CD14-positive monocyte (primary cell): Measurements from ENCODE around the gene UBL4A. TPM values are rescaled to one million over a fixed set of nuclear protein-coding genes. Genes with fewer than 3 reads are reported as not detected.

ENCODE experiments used
- DNase-seq, 3 donors: peaks; one replicate each; pipeline ENCODE4 v3.0.0-alpha.2; 2011 to 2022
- H2AFZ ChIP-seq: 2 replicates; pipeline ENCODE4 v1.6.0; 2012; ENCODE audit warnings: mild to moderate bottlenecking, low read depth, low read length, inconsistent platforms; ENCODE audit not compliant: insufficient read depth, poor library complexity, severe bottlenecking
- H3K27ac ChIP-seq, 2 donors: 1 replicate in 1 of 2; 2 replicates in 1 of 2; pipeline ENCODE4 v1.5.1; 2012 to 2013; ENCODE audit warnings: low read length in 2 of 2, control low read depth in 1 of 2, inconsistent platforms in 1 of 2, low read depth in 1 of 2, mild to moderate bottlenecking in 1 of 2
- H3K27me3 ChIP-seq, 2 donors: one replicate each; pipeline versions ENCODE4 v1.6.0 to v1.6.1; 2011 to 2013; ENCODE audit warnings: low read length in 2 of 2; ENCODE audit not compliant: control insufficient read depth in 2 of 2, insufficient read depth in 2 of 2
- H3K36me3 ChIP-seq, 2 donors: replicated peaks in 1 of 2; 1 replicate in 1 of 2; 2 replicates in 1 of 2; pipeline versions ENCODE4 v1.5.1 to v1.6.1; 2012 to 2013; ENCODE audit warnings: low read length in 2 of 2, control low read depth in 1 of 2, inconsistent platforms in 1 of 2, mild to moderate bottlenecking in 1 of 2; ENCODE audit not compliant: insufficient read depth in 2 of 2, control insufficient read depth in 1 of 2
- H3K4me1 ChIP-seq, 2 donors: 1 replicate in 1 of 2; 2 replicates in 1 of 2; pipeline versions ENCODE4 v1.5.1 to v1.6.1; 2012 to 2013; ENCODE audit warnings: low read length in 2 of 2, control low read depth in 1 of 2, inconsistent platforms in 1 of 2, mild to moderate bottlenecking in 1 of 2, moderate library complexity in 1 of 2; ENCODE audit not compliant: insufficient read depth in 2 of 2, control insufficient read depth in 1 of 2
- H3K4me2 ChIP-seq: replicated peaks from 2 replicates; pipeline ENCODE3; 2012; ENCODE audit warnings: low read length, moderate library complexity, mild to moderate bottlenecking; ENCODE audit not compliant: poor library complexity, severe bottlenecking; ENCODE audit errors: extremely low read depth
- H3K4me3 ChIP-seq, 3 experiments: fragments of 200-600 bp in 1 of 3; sonication (generic) in 1 of 3; replicated peaks in 1 of 3; 1 replicate in 2 of 3; 2 replicates in 1 of 3; pipeline ENCODE4 v1.5.1; 2011 to 2013; ENCODE audit warnings: low read length in 3 of 3, mild to moderate bottlenecking in 3 of 3, control low read depth in 2 of 3, low read depth in 2 of 3, inconsistent platforms in 1 of 3, moderate library complexity in 1 of 3
- H3K79me2 ChIP-seq: 2 replicates; pipeline ENCODE4 v1.6.0; 2012; ENCODE audit warnings: mild to moderate bottlenecking, control low read depth, inconsistent platforms, low read length, moderate library complexity; ENCODE audit not compliant: insufficient read depth
- H3K9ac ChIP-seq: 2 replicates; pipeline ENCODE4 v1.6.0; 2017; ENCODE audit warnings: low read length, mild to moderate bottlenecking; ENCODE audit not compliant: insufficient read depth, poor library complexity, severe bottlenecking
- H3K9me3 ChIP-seq, 2 donors: replicated peaks in 1 of 2; 1 replicate in 1 of 2; 2 replicates in 1 of 2; pipeline versions ENCODE4 v1.5.1 to v1.6.1; 2012 to 2013; ENCODE audit warnings: low read length in 2 of 2, control low read depth in 1 of 2; ENCODE audit not compliant: control insufficient read depth in 1 of 2, insufficient read depth in 1 of 2
- H4K20me1 ChIP-seq: 2 replicates; pipeline ENCODE4 v1.6.0; 2012; ENCODE audit warnings: mild to moderate bottlenecking, low read length, control low read depth, moderate library complexity; ENCODE audit not compliant: insufficient read depth
- H3K27ac Mint-ChIP-seq, 7 donors: one replicate each; pipeline ENCODE4 v1.8.0; 2020; ENCODE audit warnings: mild to moderate bottlenecking in 7 of 7, mixed read lengths in 7 of 7, moderate library complexity in 6 of 7, inconsistent platforms in 2 of 7
- H3K27me3 Mint-ChIP-seq, 3 donors: one replicate each; pipeline ENCODE4 v1.8.0; 2021 to 2022; ENCODE audit warnings: low read depth in 3 of 3, mild to moderate bottlenecking in 3 of 3, mixed read lengths in 3 of 3, moderate library complexity in 3 of 3, inconsistent platforms in 1 of 3
- H3K36me3 Mint-ChIP-seq, 2 donors: one replicate each; pipeline ENCODE4 v1.8.0; 2020; ENCODE audit warnings: mixed read lengths in 2 of 2, inconsistent platforms in 1 of 2, mild to moderate bottlenecking in 1 of 2
- H3K4me1 Mint-ChIP-seq: one replicate; pipeline ENCODE4 v1.8.0; 2020; ENCODE audit warnings: mild to moderate bottlenecking, mixed read lengths
- H3K4me3 Mint-ChIP-seq, 2 donors: one replicate each; pipeline ENCODE4 v1.8.0; 2020; ENCODE audit warnings: mild to moderate bottlenecking in 2 of 2, mixed read lengths in 2 of 2, moderate library complexity in 1 of 2
- H3K9me3 Mint-ChIP-seq, 7 donors: one replicate each; pipeline ENCODE4 v1.8.0; 2020 to 2022; ENCODE audit warnings: mixed read lengths in 7 of 7, mild to moderate bottlenecking in 6 of 7, moderate library complexity in 6 of 7, inconsistent platforms in 2 of 7
- CTCF ChIP-seq: fragments of 200-600 bp; IDR thresholded peaks from one replicate; pipeline ENCODE4 v1.8.0; 2022; ENCODE audit warnings: antibody characterized with exemption, mild to moderate bottlenecking
- WGBS: methylation state at CpG from one replicate; pipeline ENCODE4 v1.1.5; 2013; ENCODE audit warnings: missing lambda C conversion rate; ENCODE audit not compliant: insufficient coverage; 5-methylcytosine and 5-hydroxymethylcytosine counted together
- intact Hi-C, 2 donors: fragments of 100-400 bp; cut with micrococcal nuclease; formaldehyde crosslinking; loops; one replicate each; pipeline versions ENCODE4 v1.15.0 to v1.15.1; 2023
- polyA plus RNA-seq, 3 donors: library from polyadenylated mRNA; depleted of rRNA in 1 of 3; unstranded in 2 of 3; stranded (reverse) in 1 of 3; fragments of 300-500 nt in 2 of 3; fragments of >200 nt in 1 of 3; fragmentation: Illumina TruSeq in 2 of 3; gene quantifications; 1 replicate in 2 of 3; 2 replicates in 1 of 3; pipeline ENCODE4 v1.2.3, GENCODE V29; 2012 to 2021

The UBL4A gene
- polyA plus RNA-seq, 3 donors, result 27.9 to 29.0 (median 28.1) TPM

- H4K20me1 ChIP-seq, result peaks cover 27% of the 10 kb centered on the region
- H3K27me3 Mint-ChIP-seq, result peaks cover 0 to 11% (median 0%) of the 10 kb centered on the region in 3 donors
- H3K27me3 ChIP-seq, result no peaks in the 10 kb centered on the region
- peaks cover 32% of the 10 kb centered on the region for H3K79me2 ChIP-seq
- peak overlapping the region in 6 of 7 donors; percentile 37 to 91 (median 72) for H3K27ac Mint-ChIP-seq
- no peak overlapping the region for H3K4me3 Mint-ChIP-seq
- H2AFZ ChIP-seq, result no peak overlapping the region
- 35% methylated on average over 14 of the region's 34 CpGs for WGBS
- H3K4me1 ChIP-seq, result peaks cover 5 to 6% of the 10 kb centered on the region in 2 donors
- peaks cover 0 to 1% (median 0%) of the 10 kb centered on the region in 7 donors for H3K9me3 Mint-ChIP-seq
- no peaks in the 10 kb centered on the region for H3K9me3 ChIP-seq
- peak; percentile 92 for TF ChIP-seq CTCF
- H3K36me3 ChIP-seq, result peaks cover 44 to 59% of the 10 kb centered on the region in 2 donors
- peak overlapping the region; percentile 38 to 42 for H3K27ac ChIP-seq
- H3K36me3 Mint-ChIP-seq, result peaks cover 42 to 69% of the 10 kb centered on the region in 2 donors
- no peak overlapping the region for H3K4me3 ChIP-seq
- peak; percentile 82 to 87 (median 86) for DNase-seq
- peaks cover 2% of the 10 kb centered on the region for H3K4me1 Mint-ChIP-seq
- intact Hi-C loops, result loop anchor here (2.0 to 5.0 kb wide), 3 partner anchors 137 to 162 kb away; partner anchors contain the start of genes FLNA (in 1 of the 2) and RPL10 (in 1 of the 2)
- no peak overlapping the region for H3K4me2 ChIP-seq
- no peak overlapping the region for H3K9ac ChIP-seq
These were observed 48.3 kb upstream of the UBL4A start for GRCh38 chrX:154534526-154535322.

DNA sequence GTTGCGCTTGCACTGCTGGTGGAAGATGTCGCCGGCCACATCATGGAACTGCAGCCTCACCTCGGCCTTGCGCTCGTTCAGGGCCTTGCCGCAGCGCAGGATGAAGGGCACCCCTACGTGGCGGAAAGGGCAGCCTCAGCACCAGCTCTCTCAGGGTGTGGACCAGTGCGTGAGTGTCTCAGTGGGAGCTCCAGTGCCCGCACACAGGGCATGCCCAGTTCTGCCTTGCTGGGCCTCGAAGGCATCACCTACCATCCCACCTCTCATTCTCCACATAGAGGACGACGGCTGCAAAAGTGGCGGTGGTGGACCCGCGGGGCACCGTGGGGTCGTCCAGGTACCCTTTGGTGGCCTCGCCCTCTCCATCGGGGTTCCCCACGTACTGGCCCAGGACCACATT is 46.3 kb upstream of the UBL4A start:
- Histone ChIP-seq H3K79me2 (peaks cover 15% of the 10 kb centered on the region), H2AFZ (no peak overlapping the region), H3K4me2 (no peak overlapping the region), H4K20me1 (peaks cover 27% of the 10 kb centered on the region), H3K9me3 (no peaks in the 10 kb centered on the region), H3K27me3 (no peaks in the 10 kb centered on the region), H3K27ac (no peak overlapping the region), H3K9ac (no peak overlapping the region), H3K36me3 (peaks cover 44 to 52% of the 10 kb centered on the region in 2 donors), H3K4me1 (peaks cover 6 to 7% of the 10 kb centered on the region in 2 donors), H3K4me3 (no peak overlapping the region)
- intact Hi-C loops, result loop anchor here (5.0 kb wide), 2 partner anchors 135 to 160 kb away; partner anchors contain the start of genes FLNA (in 1 of the 2) and RPL10 (in 1 of the 2)
- Mint-ChIP-seq H3K4me3 (no peak overlapping the region), H3K27me3 (peaks cover 0 to 17% (median 0%) of the 10 kb centered on the region in 3 donors), H3K9me3 (peaks cover 0 to 1% (median 0%) of the 10 kb centered on the region in 7 donors), H3K27ac (no peak overlapping the region), H3K36me3 (peaks cover 30 to 50% of the 10 kb centered on the region in 2 donors), H3K4me1 (peaks cover 2% of the 10 kb centered on the region)
- whole genome bisulfite sequencing, result 97% methylated on average over 12 of the region's 23 CpGs
- DNase-seq, result no peak
- TF ChIP-seq CTCF, result no peak
